Heart right ventricle (tissue), 16 donors: ENCODE measurements around the gene DPP10. TPM values are rescaled to one million over a fixed set of nuclear protein-coding genes. Genes with fewer than 3 reads are reported as not detected.

Experiments used
- ATAC-seq, 8 donors: fragments of 200-7000 bp; cut with Tn5 transposase; one replicate each; pipeline ENCODE4 v1.9.1; 2020; ENCODE audit warnings: mild to moderate bottlenecking in 8 of 8, moderate library complexity in 8 of 8, moderate number of reproducible peaks in 1 of 8
- DNase-seq, 2 donors: peaks; one replicate each; pipeline ENCODE4 v3.0.0-alpha.2; 2020
- H3K27ac ChIP-seq, 10 donors: fragments of 200-600 bp; sonication (generic) in 2 of 10; one replicate each; pipeline versions ENCODE4 v1.5.0 to v1.8.0; 2020 to 2022; ENCODE audit warnings: mild to moderate bottlenecking in 3 of 10
- H3K27me3 ChIP-seq, 7 donors: fragments of 200-600 bp; one replicate each; pipeline ENCODE4 v1.8.0; 2021 to 2022; ENCODE audit warnings: mild to moderate bottlenecking in 2 of 7
- H3K36me3 ChIP-seq, 9 donors: fragments of 200-600 bp; sonication (generic) in 1 of 9; one replicate each; pipeline versions ENCODE4 v1.5.0 to v1.8.0; 2020 to 2022; ENCODE audit warnings: mild to moderate bottlenecking in 2 of 9
- H3K4me1 ChIP-seq, 9 donors: fragments of 200-600 bp; sonication (generic) in 1 of 9; one replicate each; pipeline versions ENCODE4 v1.5.0 to v1.8.0; 2020 to 2022; ENCODE audit warnings: mild to moderate bottlenecking in 4 of 9
- H3K4me3 ChIP-seq, 10 donors: fragments of 200-600 bp; sonication (generic) in 2 of 10; one replicate each; pipeline versions ENCODE4 v1.5.0 to v1.8.0; 2020 to 2022; ENCODE audit warnings: mild to moderate bottlenecking in 7 of 10, moderate library complexity in 2 of 10
- H3K9me3 ChIP-seq, 11 donors: fragments of 200-600 bp in 10 of 11; sonication (generic) in 2 of 11; one replicate each; pipeline versions ENCODE4 v1.5.0 to v1.8.0; 2013 to 2022; ENCODE audit warnings: mild to moderate bottlenecking in 2 of 11, control low read depth in 1 of 11, moderate library complexity in 1 of 11
- WGBS, 2 donors: extraction: QIAGEN DNeasy Blood & Tissue Kit; methylation state at CpG; one replicate each; pipeline ENCODE4 v1.1.7; 2013; ENCODE audit warnings: inconsistent platforms in 1 of 2; 5-methylcytosine and 5-hydroxymethylcytosine counted together
- intact Hi-C, 10 donors: fragments of 100-400 bp; cut with DNase I; formaldehyde crosslinking; loops; one replicate each; pipeline versions ENCODE4 v1.11.1 to v1.14.2; 2022
- polyA plus RNA-seq, 2 donors: library from polyadenylated mRNA; stranded (reverse); fragments of 200-250 nt; gene quantifications; one replicate each; pipeline ENCODE4 v1.2.3, GENCODE V29; 2013
- total RNA-seq, 10 donors: library from RNA; stranded (reverse); fragmentation: NEBNext Ultra II Directional in 3 of 10; extraction: Animal tissue kit (Norgen Biotek cat#: 25700) in 3 of 10; gene quantifications; one replicate each; pipeline versions ENCODE4 v1.2.1 to v1.2.4, GENCODE V29; 2021 to 2023
- TF ChIP-seq, protein P1 (sequence below), 9 donors: fragments of 200-600 bp; sonication (generic) in 2 of 9; IDR thresholded peaks; one replicate each; pipeline versions ENCODE4 v1.5.0 to v1.8.0; 2021 to 2022; ENCODE audit warnings: antibody characterized with exemption in 9 of 9, mild to moderate bottlenecking in 5 of 9, moderate library complexity in 1 of 9
- donor health status: Arrhythmogenic right ventricular cardiomyopathy.
- donor health status: ischemic (EF 13 %, LVEDD 7.1; RV severe dilation, severe dysfunction).
- donor health status: healthy with polysubstance abuse.
- donor health status: DM: no; HTN: yes; CAD: no.
- donor health status: DM: no; HTN: no; CAD: no.
- donor health status: ischemic (EF 25% LVEDD 6.9; RV normal size, moderate dysfunction).
- donor health status: ischemic (EF 25% LVEDD 5.7; RV mildly dilated, moderate dysfunction).
- donor health status: healthy.
- donor health status: DM: yes; HTN: yes; CAD: no.
- donor health status: Ischemic cardiomyopathy.
- donor health status: ischemic (EF 35%, LVEDD 5.7; RV mildly dilated, moderate dysfunction).
- donor health status: nonischemic (EF 11% LVEDD 7.7; RV severe dilation, severe dysfunction).
- donor health status: DM: yes; HTN: yes; CAD: no.
- donor health status: PGD.
- donor health status: ischemic (EF 29% LVEDD 5.4; RV normal size, mild dysfunction).
- donor health status: nonischemic (EF 23%, LVEDD 6.1; RV moderate dilation, normal function).

The DPP10 gene
- total and polyA plus RNA-seq, 12 donors = 0.15 to 0.49 (median 0.38) TPM; not detected in 9

DNA sequence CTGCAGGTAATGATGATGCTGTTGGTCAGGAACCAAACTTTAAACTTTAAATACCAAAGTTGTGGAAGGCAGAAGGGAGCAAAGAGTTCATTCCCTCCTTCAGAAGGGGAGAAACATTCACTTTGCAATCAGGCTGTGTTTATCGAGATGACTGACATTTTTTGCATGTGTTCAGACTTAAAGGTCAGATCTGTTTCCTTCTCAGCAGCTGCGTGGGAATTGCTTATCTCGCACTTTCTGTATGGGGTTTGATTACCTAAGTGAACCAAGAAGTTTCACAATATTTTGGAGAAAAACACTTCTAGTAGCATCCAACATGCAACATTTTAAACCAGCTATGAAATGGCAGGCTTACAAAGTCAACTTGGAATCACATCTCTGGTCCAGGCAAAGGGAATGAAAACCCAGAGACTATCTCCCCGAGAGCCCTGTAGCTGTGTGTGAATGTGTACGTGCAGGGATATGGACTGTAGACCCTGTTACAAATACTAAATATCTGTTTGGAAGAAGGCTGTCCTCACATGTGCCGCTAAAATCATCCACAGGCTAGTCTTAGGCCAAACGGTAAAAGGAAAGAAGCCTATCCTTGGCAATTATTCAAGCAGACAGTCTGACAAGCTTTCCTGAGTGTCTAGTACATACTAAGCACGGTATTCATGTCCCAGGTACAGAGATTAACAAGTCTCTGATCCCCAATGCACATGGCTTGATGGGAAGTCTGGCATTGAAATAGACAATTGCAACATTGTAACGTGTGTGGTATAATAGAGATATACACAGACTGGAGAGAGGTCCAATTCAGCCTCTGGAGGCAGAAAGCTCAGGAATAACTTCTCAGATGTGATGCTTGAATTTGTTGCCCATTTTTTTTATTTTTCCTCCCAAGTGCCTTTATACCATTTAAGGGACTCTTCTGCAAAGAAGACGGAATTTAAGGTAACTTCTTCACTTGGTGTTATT lies 483.1 kb downstream of the DPP10 start:
- 51 to 66% methylated on average over 10 of the region's 10 CpGs for WGBS, 2 donors

DNA sequence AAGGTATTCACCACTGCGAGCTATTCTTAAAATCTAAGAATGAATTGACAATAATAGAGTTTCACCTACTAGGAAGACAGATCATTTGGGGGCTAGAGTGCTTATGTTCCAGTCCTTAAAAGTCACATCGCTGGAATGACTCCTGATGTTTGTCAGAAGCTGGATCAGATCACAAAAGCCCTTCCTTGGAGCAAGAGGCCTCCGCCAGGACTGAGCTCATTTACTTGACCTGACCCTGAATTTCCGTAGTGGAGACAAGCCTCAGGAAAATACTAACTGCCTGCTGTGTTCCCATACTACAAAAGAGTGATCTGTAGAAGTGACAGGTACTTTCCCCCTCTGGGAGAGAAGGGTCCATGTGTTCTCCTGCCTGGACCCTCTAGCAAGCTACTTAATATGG lies 483.9 kb downstream of the DPP10 start:
- intact Hi-C loops = no loop called here
- DNase-seq (no peak), ATAC-seq (no peak)
- TF ChIP-seq, protein P1, sequence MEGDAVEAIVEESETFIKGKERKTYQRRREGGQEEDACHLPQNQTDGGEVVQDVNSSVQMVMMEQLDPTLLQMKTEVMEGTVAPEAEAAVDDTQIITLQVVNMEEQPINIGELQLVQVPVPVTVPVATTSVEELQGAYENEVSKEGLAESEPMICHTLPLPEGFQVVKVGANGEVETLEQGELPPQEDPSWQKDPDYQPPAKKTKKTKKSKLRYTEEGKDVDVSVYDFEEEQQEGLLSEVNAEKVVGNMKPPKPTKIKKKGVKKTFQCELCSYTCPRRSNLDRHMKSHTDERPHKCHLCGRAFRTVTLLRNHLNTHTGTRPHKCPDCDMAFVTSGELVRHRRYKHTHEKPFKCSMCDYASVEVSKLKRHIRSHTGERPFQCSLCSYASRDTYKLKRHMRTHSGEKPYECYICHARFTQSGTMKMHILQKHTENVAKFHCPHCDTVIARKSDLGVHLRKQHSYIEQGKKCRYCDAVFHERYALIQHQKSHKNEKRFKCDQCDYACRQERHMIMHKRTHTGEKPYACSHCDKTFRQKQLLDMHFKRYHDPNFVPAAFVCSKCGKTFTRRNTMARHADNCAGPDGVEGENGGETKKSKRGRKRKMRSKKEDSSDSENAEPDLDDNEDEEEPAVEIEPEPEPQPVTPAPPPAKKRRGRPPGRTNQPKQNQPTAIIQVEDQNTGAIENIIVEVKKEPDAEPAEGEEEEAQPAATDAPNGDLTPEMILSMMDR (IDR thresholded peaks at IDR 0.05) = no peak
- Histone ChIP-seq H3K4me3 (no peak overlapping the region), H3K36me3 (no peaks in the 10 kb centered on the region), H3K9me3 (peaks cover 0 to 34% (median 7%) of the 10 kb centered on the region in 11 donors), H3K4me1 (no peaks in the 10 kb centered on the region), H3K27ac (no peak overlapping the region), H3K27me3 (no peaks in the 10 kb centered on the region)
- 72 to 77% methylated on average over 4 of the region's 4 CpGs for WGBS, 2 donors

More for the DNA sequence above, 483.1 kb downstream of the DPP10 start:
- H3K36me3 ChIP-seq = no peaks in the 10 kb centered on the region
- no peak overlapping the region for H3K4me3 ChIP-seq
- H3K4me1 ChIP-seq = no peaks in the 10 kb centered on the region
- TF ChIP-seq, protein P1 (IDR thresholded peaks at IDR 0.05) = no peak
- DNase-seq = no peak
- H3K9me3 ChIP-seq = peaks cover 0 to 34% (median 7%) of the 10 kb centered on the region in 11 donors
- peak in 3 of 8 donors; percentile 20 to 63 (median 51) for ATAC-seq
- peak overlapping the region in 1 of 10 donors; percentile 52 for H3K27ac ChIP-seq
- no peaks in the 10 kb centered on the region for H3K27me3 ChIP-seq
- intact Hi-C loops = no loop called here

DNA sequence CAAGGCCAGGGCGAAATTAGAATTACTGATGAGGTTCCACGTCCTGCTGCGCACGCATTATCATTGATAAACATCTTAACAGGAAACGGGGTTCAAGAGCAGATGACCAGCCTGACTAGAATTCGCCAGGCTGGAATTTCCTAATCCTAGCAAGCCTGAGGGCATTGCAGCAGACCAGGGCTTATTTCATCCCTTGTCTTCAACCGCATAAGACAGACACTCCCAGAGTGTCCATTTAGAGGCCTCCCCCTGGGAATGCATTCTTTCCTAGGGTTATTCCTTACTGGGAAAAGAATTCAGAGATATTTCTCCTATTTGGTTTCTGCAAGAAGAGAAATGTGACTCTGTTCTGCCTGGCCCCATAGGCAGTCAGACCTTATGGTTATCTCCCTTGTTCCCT lies 486.8 kb downstream of the DPP10 start:
- TF ChIP-seq, protein P1 (IDR thresholded peaks at IDR 0.05) = no peak
- H3K4me1 ChIP-seq = no peaks in the 10 kb centered on the region
- no peak overlapping the region for H3K4me3 ChIP-seq
- peaks cover 0 to 45% (median 7%) of the 10 kb centered on the region in 11 donors for H3K9me3 ChIP-seq
- H3K36me3 ChIP-seq = no peaks in the 10 kb centered on the region
- no peak for ATAC-seq
- WGBS, 2 donors = 84% methylated on average over 7 of the region's 7 CpGs
- no peak overlapping the region for H3K27ac ChIP-seq
- no peak for DNase-seq
- intact Hi-C loops = no loop called here
- H3K27me3 ChIP-seq = no peaks in the 10 kb centered on the region

DNA sequence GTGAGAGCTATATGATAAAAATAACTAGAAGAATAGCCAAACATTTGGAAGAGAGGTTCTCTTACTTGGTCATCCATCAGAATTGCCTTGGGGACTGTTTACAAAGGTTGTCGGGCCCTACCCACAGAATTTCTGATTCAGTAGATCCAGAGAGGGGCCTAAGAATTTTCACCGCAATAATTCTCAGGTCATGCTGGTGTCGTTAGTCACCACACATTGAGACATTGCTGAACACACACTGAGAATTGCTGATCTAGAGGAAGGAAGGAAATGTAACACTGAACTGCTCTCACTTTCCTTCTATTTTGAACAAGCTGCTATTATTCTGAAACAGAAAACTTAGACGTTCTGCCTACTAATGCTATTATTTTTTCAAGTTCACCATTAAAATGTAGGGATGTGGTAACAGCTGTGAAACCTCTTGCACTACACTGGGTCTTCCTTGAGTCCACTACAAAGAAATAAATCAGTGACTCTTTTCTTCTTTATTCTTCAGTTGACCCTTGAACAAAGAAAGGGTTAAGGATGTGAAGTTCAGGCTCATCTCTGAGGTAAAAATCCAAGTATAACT lies 491.3 kb downstream of the DPP10 start:
- TF ChIP-seq, protein P1 (IDR thresholded peaks at IDR 0.05) = no peak
- no peak overlapping the region for H3K27ac ChIP-seq
- no peaks in the 10 kb centered on the region for H3K4me1 ChIP-seq
- ATAC-seq = no peak
- no peak for DNase-seq
- WGBS, 2 donors = 74 to 87% methylated on average over 4 of the region's 4 CpGs
- H3K36me3 ChIP-seq = no peaks in the 10 kb centered on the region
- intact Hi-C loops = loop anchor here in 1 of 10 donors (10.0 kb wide), 1 partner anchor 471 kb away; no protein-coding TSS in a partner anchor
- peaks cover 0 to 29% (median 6%) of the 10 kb centered on the region in 11 donors for H3K9me3 ChIP-seq
- no peaks in the 10 kb centered on the region for H3K27me3 ChIP-seq
- no peak overlapping the region for H3K4me3 ChIP-seq
